PC-9 (cell line): ENCODE data around the gene SDE2. TPM values are rescaled to one million over a fixed set of nuclear protein-coding genes. Genes with fewer than 3 reads are reported as not detected.

Experiments used
- BruUV-seq: library from RNA; stranded (reverse); fragments of 400-500 nt; replicated peaks from 2 replicates; lab custom pipeline; 2021; lab: Mats Ljungman, UMichigan
- CTCF ChIA-PET: fragments of 300-600 bp; sonication (Branson Sonifier 250); formaldehyde crosslinking; loops from one replicate; lab custom pipeline; 2022; ENCODE audit warnings: antibody characterized with exemption; lab: Charles Lee
- POLR2A ChIA-PET: fragments of 300-600 bp; sonication (Branson Sonifier 250); formaldehyde crosslinking; loops from one replicate; lab custom pipeline; 2022; ENCODE audit warnings: antibody characterized with exemption; ENCODE audit not compliant: unreplicated experiment; lab: Charles Lee
- DNase-seq, 2 experiments: peaks; one replicate each; pipeline versions ENCODE4 v3.0.0 to v3.0.0-alpha.2; 2015 to 2022; ENCODE audit warnings: mixed read lengths in 1 of 2
- H2AFZ ChIP-seq: fragments of 200-600 bp; sonication (generic); 2 replicates; pipeline ENCODE4 v1.8.1; 2017; ENCODE audit warnings: antibody characterized with exemption
- H3F3A ChIP-seq: fragments of 200-600 bp; sonication (generic); 2 replicates; pipeline ENCODE4 v1.8.1; 2017; ENCODE audit warnings: antibody characterized with exemption, mild to moderate bottlenecking, low read depth; ENCODE audit not compliant: insufficient read depth
- H3K27ac ChIP-seq: fragments of 200-600 bp; sonication (generic); 2 replicates; pipeline ENCODE4 v1.6.1; 2016; ENCODE audit warnings: mixed run types
- H3K27me3 ChIP-seq: fragments of 200-600 bp; sonication (generic); 2 replicates; pipeline ENCODE4 v1.6.1; 2016; ENCODE audit warnings: low read depth, mixed run types; ENCODE audit not compliant: insufficient read depth
- H3K36me3 ChIP-seq: fragments of 200-600 bp; sonication (generic); 2 replicates; pipeline ENCODE4 v1.6.1; 2016; ENCODE audit warnings: low read depth, mixed run types
- H3K4me1 ChIP-seq: fragments of 200-600 bp; sonication (generic); replicated peaks from 2 replicates; pipeline ENCODE4 v1.6.1; 2016; ENCODE audit warnings: mixed run types; ENCODE audit not compliant: insufficient read depth
- H3K4me2 ChIP-seq: fragments of 200-600 bp; sonication (generic); 2 replicates; pipeline ENCODE4 v1.6.1; 2017; ENCODE audit warnings: mixed run types
- H3K4me3 ChIP-seq: fragments of 200-600 bp; sonication (generic); 2 replicates; pipeline ENCODE4 v1.6.1; 2016; ENCODE audit warnings: mixed run types
- H3K79me2 ChIP-seq: fragments of 200-600 bp; sonication (generic); 2 replicates; pipeline ENCODE4 v1.6.1; 2017; ENCODE audit warnings: low read depth, mixed run types
- H3K9me2 ChIP-seq: fragments of 200-600 bp; sonication (generic); 2 replicates; pipeline ENCODE4 v1.8.1; 2017; ENCODE audit warnings: mild to moderate bottlenecking; ENCODE audit not compliant: insufficient read depth
- H3K9me3 ChIP-seq: fragments of 200-600 bp; sonication (generic); 2 replicates; pipeline ENCODE4 v1.8.1; 2016; ENCODE audit warnings: low read depth; ENCODE audit not compliant: insufficient read depth
- H4K20me1 ChIP-seq: fragments of 200-600 bp; sonication (generic); 2 replicates; pipeline ENCODE4 v1.8.1; 2017; ENCODE audit not compliant: insufficient read depth
- EZH2 ChIP-seq: fragments of 200-600 bp; sonication (generic); IDR thresholded peaks from 2 replicates; pipeline ENCODE4 v1.8.0; 2017; ENCODE audit warnings: antibody characterized with exemption, low read depth
- intact Hi-C: fragments of 100-400 bp; cut with micrococcal nuclease; formaldehyde crosslinking; loops from one replicate; pipeline ENCODE4 v1.10.0; 2022; ENCODE audit not compliant: unreplicated experiment
- total RNA-seq: library from RNA; stranded (reverse); gene quantifications from 2 replicates; pipeline ENCODE4 v1.2.3, GENCODE V29; 2021
- TF ChIP-seq, protein P1 (sequence below): fragments of 200-600 bp; sonication (generic); conservative IDR thresholded peaks from 2 replicates; pipeline ENCODE4 v1.6.1; 2017; ENCODE audit warnings: mixed run types, antibody characterized with exemption, mild to moderate bottlenecking, moderate library complexity

Gene SDE2
- total RNA-seq, 1 experiment from 2014 or later = 17.3 TPM

GRCh38 chr1:225934711-225935110 lies 64.4 kb downstream of the SDE2 start:
- no TSS peak for BruUV-seq

DNA sequence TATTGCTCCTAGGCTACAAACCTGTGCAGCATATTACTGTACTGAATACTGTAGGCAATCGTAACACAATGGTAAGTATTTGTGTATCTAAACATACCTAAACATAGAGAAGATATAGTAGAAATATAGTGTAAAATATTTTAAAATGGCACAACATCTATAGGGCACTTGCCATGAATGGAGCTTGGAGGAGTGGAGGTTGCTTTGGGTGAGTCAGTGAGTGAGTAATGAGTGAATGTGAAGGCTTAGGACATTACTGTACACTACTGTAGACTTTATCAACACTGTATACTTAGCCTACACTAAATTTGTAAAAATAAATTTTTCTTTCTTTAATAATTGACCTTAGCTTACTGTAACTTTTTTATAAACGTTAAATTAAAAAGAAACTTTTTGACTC lies 66.1 kb downstream of the SDE2 start:
- Histone ChIP-seq H3F3A (0 out of 2 replicates have a peak, but pooled peaks cover 8% of the 10 kb centered on the region), H4K20me1 (no peaks in the 10 kb centered on the region), H3K36me3 (no peaks in the 10 kb centered on the region), H3K27ac (no peak overlapping the region), H3K9me2 (no peaks in the 10 kb centered on the region), H3K79me2 (no peaks in the 10 kb centered on the region), H3K27me3 (no peaks in the 10 kb centered on the region), H3K4me2 (no peak overlapping the region), H3K4me1 (peaks cover 5% of the 10 kb centered on the region), H3K4me3 (no peak overlapping the region), H3K9me3 (no peaks in the 10 kb centered on the region), H2AFZ (no peak overlapping the region)
- ChIA-PET POLR2A (interaction anchor here (0.6 kb wide), 2 partner anchors 11 to 22 kb away, joined by 3 read pairs; no protein-coding TSS in a partner anchor), CTCF (interaction anchor here (0.6 kb wide), 1 partner anchor 14 kb away, joined by 6 read pairs; no protein-coding TSS in a partner anchor)
- no peak for TF ChIP-seq EZH2
- no TSS peak for BruUV-seq
- DNase-seq = peak in 1 of 2 experiments; percentile 40
- intact Hi-C loops = no loop called here

More at GRCh38 chr1:225934711-225935110, 64.4 kb downstream of the SDE2 start:
- Histone ChIP-seq H3K4me3 (no peak overlapping the region), H3F3A (0 out of 2 replicates have a peak, but pooled peaks cover 8% of the 10 kb centered on the region), H4K20me1 (no peaks in the 10 kb centered on the region), H3K4me1 (peaks cover 5% of the 10 kb centered on the region), H3K4me2 (no peak overlapping the region), H3K27me3 (no peaks in the 10 kb centered on the region), H3K9me3 (no peaks in the 10 kb centered on the region), H3K27ac (no peak overlapping the region), H2AFZ (no peak overlapping the region), H3K36me3 (no peaks in the 10 kb centered on the region), H3K9me2 (no peaks in the 10 kb centered on the region), H3K79me2 (no peaks in the 10 kb centered on the region)
- DNase-seq = no peak
- intact Hi-C loops = no loop called here
- TF ChIP-seq, protein P1, sequence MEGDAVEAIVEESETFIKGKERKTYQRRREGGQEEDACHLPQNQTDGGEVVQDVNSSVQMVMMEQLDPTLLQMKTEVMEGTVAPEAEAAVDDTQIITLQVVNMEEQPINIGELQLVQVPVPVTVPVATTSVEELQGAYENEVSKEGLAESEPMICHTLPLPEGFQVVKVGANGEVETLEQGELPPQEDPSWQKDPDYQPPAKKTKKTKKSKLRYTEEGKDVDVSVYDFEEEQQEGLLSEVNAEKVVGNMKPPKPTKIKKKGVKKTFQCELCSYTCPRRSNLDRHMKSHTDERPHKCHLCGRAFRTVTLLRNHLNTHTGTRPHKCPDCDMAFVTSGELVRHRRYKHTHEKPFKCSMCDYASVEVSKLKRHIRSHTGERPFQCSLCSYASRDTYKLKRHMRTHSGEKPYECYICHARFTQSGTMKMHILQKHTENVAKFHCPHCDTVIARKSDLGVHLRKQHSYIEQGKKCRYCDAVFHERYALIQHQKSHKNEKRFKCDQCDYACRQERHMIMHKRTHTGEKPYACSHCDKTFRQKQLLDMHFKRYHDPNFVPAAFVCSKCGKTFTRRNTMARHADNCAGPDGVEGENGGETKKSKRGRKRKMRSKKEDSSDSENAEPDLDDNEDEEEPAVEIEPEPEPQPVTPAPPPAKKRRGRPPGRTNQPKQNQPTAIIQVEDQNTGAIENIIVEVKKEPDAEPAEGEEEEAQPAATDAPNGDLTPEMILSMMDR = no peak
- no peak for TF ChIP-seq EZH2
- POLR2A ChIA-PET = no interaction called here
- CTCF ChIA-PET = no interaction called here

Other genes starting within 250 kb of the SDE2 start
- 291 and 406 TPM in 2 replicates for gene SRP9, start 221.5 kb downstream of the SDE2 start, total RNA-seq
- gene EPHX1, start 189.2 kb downstream of the SDE2 start, total RNA-seq = 288 and 313 TPM in 2 replicates
- gene TMEM63A, start 117.0 kb downstream of the SDE2 start, total RNA-seq = 115 and 126 TPM in 2 replicates
- gene LEFTY1, start 110.2 kb downstream of the SDE2 start, total RNA-seq = not detected in 2 replicates
- 100 and 112 TPM in 2 replicates for gene PYCR2, start 75.1 kb downstream of the SDE2 start, total RNA-seq
- not detected in 2 replicates for gene LEFTY2, start 58.1 kb downstream of the SDE2 start, total RNA-seq
- 404 and 584 TPM in 2 replicates for gene H3-3A, start 63.4 kb upstream of the SDE2 start, total RNA-seq
- 39.3 and 46.4 TPM in 2 replicates for gene ACBD3, start 187.4 kb upstream of the SDE2 start, total RNA-seq
- not detected in 2 replicates for gene MIXL1, start 224.3 kb upstream of the SDE2 start, total RNA-seq